GM12873 (cell line): ENCODE results near the gene SBK3.

Experiments used
- TF ChIP-seq, protein P1 (sequence below): IDR thresholded peaks from 2 replicates; pipeline ENCODE4 v1.5.1; 2012; ENCODE audit warnings: low read depth, mild to moderate bottlenecking, moderate library complexity, low read length, control low read depth; ENCODE audit not compliant: insufficient read depth; ENCODE audit errors: missing control alignments

Gene SBK3

DNA sequence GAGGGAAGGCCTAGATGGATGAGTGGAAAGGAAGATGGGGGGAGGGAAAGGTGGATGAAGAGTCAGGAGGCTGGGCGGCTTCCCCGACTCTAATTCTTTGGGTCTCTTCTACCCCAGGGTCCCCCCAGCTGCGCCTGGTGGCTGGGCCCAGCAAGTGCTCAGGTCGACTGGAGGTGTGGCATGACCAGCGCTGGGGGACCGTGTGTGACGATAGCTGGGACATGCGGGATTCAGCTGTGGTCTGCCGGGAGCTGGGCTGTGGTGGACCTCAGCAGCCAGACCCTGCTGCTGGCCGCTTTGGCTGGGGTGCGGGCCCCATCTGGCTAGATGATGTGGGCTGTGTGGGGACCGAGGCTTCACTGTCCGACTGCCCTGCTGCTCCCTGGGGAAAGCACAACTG is 47.6 kb downstream of the SBK3 start:
- TF ChIP-seq, protein P1, sequence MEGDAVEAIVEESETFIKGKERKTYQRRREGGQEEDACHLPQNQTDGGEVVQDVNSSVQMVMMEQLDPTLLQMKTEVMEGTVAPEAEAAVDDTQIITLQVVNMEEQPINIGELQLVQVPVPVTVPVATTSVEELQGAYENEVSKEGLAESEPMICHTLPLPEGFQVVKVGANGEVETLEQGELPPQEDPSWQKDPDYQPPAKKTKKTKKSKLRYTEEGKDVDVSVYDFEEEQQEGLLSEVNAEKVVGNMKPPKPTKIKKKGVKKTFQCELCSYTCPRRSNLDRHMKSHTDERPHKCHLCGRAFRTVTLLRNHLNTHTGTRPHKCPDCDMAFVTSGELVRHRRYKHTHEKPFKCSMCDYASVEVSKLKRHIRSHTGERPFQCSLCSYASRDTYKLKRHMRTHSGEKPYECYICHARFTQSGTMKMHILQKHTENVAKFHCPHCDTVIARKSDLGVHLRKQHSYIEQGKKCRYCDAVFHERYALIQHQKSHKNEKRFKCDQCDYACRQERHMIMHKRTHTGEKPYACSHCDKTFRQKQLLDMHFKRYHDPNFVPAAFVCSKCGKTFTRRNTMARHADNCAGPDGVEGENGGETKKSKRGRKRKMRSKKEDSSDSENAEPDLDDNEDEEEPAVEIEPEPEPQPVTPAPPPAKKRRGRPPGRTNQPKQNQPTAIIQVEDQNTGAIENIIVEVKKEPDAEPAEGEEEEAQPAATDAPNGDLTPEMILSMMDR = no peak

DNA sequence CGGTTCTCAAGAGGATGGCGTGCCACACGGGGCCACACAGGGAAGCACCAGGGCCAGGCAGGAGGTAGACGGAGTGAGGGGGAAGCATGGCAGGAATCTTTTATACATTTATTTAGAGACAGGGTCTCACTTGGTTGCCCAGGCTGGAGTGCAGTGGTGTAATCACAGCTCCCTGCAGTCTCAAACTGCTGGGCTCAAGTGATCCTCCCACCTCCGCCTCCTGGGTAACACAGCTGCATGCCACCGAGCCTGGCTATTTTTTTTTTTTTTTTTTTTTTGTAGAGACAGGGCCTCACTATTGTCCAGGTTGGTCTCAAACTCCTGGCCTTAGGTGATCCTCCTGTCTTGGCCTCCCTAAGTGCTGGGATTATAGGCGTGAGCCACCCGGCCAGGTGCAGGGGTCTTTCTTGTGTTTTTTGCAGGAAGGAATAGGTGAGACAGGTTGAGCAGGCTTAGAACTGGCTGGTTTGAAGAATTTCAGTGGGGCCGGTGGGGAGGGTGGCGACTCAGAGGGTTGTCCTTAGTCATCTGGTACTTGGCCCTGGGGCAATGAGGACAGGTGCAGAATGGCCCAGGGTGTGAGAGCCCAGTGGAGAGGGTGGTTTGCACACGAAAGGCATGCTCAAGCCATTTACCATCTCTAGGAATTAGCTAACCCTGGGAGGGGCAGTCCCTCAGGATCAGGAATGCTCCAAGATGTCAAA is 49.5 kb downstream of the SBK3 start:
- TF ChIP-seq, protein P1 = no peak

DNA sequence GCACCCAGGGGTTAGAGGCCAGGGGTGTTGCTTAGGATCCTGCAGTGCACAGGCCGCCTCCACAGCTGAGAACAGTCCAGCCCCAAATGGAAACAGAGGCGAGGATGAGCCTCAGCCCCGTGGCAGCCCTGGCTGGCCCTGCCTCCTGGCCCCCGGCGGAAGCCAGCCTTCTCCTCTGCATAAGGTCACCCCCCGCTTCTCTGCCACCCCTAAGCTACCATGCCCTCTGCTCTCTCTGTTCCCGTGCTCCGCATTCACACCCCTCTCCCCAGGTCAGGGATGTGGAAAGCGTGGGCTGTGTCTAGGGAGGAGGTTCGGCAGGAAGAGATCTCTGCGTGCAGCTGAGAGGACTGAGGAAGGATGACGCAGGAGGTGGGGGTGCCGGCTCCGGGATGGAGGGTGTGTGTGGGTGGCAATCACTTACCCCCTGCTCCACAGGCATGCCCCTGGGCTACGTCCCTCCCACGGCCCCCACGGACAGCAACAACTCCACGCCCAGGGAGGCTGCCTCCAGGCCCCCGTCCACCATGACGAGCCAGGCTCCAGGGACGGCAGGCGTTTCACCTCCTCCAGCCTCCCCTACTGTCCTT is 51.1 kb downstream of the SBK3 start:
- TF ChIP-seq, protein P1 = no peak

DNA sequence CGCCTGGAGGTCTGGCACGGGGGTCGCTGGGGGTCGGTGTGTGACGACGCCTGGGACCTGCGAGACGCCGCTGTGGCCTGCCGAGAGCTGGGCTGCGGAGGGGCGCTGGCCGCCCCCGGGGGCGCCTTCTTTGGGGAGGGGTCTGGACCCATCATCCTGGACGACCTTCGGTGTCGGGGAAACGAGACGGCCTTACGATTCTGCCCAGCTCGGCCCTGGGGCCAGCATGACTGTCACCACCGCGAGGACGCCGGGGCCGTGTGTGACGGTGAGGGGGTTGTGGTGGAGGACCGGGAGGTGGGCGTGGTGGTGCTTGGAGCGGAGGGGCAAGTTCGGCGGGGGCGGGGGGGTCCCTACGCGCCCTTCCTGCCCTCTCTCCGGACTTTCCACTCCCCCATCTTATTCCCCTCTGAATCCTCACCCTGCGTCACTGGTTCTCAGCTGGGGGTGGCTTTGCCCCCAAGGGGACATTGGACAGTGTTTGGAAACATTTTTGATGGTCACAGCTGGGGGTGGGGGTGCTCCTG is 51.6 kb downstream of the SBK3 start:
- TF ChIP-seq, protein P1 = no peak

DNA sequence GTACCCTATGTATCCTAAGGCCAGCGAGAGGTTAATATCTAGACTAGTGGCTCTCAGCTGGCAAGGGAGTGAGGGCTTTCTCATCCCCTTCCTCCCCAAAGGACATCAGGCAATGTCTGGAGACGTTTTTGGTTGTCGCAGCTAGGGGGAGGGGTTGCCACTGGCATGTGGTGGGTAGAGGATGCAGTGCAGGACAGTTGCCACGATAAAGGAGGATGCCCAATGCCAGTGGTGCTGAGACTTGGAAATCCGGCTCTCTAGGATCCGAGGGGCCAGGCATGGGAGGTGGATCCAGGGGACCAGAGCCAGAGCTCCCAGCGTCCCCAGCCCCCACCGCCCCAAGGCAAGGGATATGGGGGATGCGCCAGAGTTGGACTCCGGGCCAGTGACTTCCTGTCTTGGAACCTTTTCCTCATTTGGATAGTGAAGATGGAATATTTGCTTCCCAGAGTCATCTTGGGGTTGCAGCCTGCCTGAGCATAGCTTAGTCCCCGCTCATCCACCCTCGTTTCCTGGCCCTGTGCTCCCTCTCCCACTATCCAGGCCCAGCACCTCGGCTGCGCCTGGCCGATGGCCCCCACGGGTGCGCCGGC is 52.2 kb downstream of the SBK3 start:
- TF ChIP-seq, protein P1 = no peak

DNA sequence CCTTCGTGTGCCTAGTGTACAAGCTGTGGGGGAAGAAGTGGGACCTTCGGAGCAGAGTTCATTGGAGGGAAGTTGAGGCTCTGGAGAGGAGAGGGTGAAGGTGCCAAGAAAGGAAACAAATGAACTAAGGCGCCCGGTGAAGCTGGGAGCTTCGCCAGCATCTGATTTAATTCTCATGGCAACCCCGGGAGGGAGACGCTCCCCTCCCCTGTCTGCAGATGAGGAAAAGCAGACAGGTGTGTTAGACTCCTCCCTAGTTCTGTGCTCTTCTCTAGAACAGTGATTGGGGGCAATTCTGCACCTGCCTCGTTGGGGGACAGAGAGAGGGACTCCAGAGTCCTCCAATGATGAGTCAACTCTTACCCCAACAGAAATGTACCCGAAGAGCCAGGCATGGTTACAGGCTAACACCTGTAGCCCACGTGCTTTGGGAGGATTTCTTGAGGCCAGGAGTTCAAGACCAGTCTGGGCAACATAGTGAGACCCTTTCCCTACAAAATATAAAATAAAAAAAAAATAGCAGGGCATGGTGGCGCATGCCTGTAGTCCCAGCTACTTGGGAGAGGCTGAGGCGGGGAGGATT is 52.9 kb downstream of the SBK3 start:
- TF ChIP-seq, protein P1 = no peak

DNA sequence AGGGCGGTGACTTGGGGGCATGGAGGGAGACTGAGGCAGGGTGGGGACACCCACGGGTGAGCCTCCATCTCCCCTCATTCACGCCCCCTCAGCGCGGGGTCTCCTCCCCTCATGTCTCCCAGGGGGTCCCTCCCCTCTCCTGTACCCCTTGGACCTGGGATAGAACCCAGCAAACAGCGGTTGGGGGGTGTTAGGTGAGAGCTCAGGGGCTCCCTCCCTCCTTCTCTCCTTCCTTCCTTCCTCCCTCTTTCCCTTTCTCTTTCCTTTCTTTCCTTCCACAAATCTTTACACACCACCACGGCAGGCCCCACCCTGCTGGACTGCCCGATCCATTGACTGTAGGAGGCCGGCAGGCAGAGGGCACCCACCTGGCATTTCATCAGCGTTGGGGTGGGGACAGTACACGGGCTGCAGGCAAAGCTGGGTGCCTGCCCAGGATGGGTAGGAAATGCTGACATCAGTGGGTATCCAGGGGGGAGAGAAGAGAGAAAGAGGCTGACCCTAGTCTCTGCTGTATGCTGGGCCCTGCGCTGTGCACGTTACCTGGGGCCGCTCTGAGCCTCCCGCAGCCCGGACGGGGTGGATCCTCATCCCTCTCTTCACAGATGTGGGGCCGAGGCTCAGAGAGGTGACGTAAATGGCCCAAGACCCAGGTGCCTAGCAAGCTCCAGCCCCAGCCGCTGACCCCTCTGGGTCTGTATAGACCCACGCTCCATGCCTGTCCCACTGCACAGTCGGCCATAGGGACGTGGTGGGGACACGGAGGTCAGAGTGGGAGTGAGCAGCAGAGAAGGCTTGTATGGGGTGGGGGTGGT is 53.6 kb downstream of the SBK3 start:
- TF ChIP-seq, protein P1 = no peak
